Fibroblast of skin of scalp (primary cell): Measurements from ENCODE around the gene LBHD1.
A peak's percentile ranks its signal among the peaks of the same experiment; 100 is the strongest.
"Not testable (repeated sequence)": the region's sequence is repeated elsewhere in the genome, so short reads cannot be mapped to it uniquely, and the experiment has no call there.

Experiments used
- DNase-seq: peaks from one replicate; pipeline ENCODE4 v3.0.0-alpha.2; 2013

The LBHD1 gene

DNA sequence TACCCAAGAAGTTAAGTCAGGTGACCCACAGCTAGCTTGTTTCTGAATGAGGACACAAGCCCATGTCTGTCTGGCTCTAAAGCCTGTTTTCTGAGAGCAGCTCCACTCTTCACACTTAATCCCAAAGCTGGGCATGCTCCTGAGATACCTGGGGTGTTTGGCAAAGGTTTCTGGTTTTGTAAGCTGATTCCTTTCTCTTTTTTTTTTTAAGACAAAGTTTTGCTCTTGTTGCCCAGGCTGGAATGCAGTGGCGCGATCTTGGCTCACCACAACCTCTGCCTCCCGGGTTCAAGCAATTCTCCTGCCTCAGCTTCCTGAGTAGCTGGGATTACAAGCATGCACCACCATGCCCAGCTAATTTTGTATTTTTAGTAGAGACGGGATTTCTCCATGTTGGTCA lies 21.6 kb upstream of the LBHD1 start:
- not testable (repeated sequence) for DNase-seq

DNA sequence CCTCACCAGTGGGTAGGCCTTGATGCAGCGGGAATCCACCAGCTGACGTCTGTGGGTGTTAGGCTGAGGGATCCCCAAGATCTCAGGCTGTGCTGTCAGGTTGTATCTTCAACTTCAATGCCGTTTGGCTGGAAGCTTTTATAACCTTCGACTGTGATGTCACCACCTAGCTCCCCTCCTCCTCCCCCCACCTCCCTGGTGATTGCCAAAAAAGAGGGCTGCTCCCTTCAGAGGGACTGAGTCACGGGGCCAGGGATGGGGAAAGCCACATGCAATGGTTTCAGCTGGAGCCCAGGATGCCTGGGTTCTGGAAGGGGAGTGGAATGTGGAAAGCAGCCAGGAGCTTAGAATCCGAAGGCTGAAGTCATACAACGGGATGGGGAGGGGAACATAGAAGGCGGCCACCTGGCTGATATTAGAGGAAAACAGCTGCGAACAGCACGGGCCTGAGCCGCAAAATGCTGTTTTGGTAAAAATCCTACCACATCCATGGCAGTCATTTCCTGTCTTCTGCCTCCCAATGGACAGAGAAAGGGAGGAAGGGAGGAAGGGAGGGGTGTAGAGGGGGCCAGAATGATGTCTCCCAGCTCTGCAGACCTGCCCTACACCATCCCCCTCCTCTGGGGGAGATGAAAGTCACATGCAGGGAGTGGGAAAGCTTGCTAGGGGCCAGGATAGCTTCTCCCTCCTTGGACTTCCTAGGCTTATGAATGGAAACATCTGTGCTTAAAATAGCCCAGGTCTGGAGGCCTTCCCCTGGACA lies 17.5 kb upstream of the LBHD1 start, which contains the start of gene LRRN4CL:
Gene LRRN4CL, minus strand, starts transcription at position 110 of the 763 bp plus-strand sequence. CDS start 1,022 bp downstream, outside the sequence.
- DNase-seq, result peak; percentile 93

DNA sequence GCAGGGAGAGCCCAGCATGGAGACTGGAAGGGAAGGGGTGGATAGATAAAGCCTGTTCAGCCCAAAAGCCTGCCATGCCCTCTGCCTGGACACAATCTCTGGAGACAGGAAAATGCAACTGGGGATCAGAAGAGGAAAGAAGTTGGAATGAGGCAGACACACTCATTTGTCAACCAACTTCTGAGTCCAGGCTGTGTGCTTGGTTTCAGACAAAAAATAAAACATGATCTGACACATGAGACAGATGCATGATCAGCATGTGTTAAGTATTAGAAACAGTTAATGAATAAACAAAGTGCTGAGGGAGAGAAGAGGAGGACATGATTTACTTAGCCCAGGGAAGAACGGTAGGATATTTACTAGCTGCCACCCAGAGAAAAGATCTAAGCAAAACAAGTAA lies 16.4 kb upstream of the LBHD1 start:
- DNase-seq, result no peak

DNA sequence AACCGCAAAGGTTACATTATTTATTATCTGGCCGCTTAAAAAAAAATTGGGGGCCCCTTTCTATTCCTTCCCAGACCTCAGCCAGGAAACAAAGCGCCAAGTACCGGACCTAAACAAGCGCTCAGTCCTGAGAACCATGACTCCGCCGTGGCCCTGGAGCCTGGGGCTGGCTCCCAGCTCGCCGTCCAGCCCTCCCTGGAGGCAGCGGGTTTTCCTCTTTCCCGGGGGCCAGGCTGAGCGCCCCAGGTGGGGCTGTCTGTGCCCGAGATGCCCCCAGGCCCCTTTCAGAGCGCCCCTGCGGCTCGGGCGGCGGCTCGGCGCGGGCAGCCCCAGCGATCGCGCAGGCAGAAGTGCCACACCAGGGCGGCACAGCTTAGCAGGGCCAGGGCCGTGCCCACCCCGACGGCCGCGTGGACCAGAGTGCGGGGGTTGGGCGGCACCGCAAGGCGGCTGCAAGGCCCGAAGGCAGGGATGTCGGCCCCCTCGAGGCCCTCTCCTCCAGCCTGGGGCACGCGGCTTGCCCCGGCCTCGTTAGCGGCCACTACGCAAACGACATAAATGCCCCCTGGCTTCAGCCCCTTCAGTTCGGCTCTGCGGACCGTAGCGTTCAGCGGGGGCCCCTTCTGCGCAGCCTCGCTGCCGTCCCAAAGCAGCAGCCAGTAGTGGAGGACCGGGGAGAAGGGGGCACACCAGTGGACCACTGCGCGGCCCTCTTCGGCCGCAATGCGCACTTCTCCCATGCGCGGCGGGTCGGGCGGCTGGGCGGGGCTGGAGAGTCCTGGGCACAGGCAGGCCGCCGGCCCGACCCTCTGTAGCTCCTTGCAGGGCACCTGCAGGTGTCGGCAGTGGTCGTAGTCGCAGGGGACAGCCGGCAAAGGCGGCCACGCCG lies 15.7 kb upstream of the LBHD1 start:
- DNase-seq, result no peak

DNA sequence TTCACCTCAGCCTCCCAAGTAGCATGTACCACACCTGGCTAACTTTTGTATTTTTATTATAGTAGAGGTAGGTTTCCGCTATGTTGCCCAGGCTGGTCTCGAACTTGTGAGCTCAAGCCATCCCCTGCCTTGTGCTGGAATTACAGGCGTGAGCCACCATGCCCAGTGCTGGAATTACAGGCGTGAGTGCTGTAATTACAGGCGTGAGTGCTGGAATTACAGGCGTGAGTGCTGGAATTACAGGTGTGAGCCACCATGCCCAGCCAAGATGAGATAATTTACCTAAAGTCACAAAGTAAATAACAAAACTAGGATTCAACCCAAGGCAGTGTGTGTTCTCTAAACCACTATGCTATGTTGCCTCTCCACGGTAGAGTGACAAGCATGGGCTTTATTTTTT lies 10.5 kb upstream of the LBHD1 start:
- DNase-seq, result no peak

DNA sequence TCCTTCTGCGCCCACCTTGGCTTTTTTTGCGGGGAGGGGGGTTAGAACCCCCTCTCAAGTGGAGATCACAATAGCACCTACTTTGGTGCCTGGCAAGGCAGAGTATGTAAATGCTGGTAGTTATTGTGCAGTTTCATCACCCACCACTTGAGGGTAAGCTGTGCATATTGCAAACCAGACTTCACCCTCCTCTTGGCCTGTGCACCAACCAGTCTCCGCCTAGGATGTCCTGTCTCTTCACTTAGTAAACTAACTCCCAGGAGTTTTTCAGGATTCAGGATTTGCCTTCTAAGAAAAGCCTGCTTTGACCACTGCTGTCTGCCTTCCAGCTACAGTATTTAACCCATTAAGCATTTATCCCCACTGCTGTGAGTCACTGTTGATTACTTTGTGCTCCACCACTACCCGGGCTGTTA lies 8.8 kb upstream of the LBHD1 start:
- peak; percentile 81 for DNase-seq

DNA sequence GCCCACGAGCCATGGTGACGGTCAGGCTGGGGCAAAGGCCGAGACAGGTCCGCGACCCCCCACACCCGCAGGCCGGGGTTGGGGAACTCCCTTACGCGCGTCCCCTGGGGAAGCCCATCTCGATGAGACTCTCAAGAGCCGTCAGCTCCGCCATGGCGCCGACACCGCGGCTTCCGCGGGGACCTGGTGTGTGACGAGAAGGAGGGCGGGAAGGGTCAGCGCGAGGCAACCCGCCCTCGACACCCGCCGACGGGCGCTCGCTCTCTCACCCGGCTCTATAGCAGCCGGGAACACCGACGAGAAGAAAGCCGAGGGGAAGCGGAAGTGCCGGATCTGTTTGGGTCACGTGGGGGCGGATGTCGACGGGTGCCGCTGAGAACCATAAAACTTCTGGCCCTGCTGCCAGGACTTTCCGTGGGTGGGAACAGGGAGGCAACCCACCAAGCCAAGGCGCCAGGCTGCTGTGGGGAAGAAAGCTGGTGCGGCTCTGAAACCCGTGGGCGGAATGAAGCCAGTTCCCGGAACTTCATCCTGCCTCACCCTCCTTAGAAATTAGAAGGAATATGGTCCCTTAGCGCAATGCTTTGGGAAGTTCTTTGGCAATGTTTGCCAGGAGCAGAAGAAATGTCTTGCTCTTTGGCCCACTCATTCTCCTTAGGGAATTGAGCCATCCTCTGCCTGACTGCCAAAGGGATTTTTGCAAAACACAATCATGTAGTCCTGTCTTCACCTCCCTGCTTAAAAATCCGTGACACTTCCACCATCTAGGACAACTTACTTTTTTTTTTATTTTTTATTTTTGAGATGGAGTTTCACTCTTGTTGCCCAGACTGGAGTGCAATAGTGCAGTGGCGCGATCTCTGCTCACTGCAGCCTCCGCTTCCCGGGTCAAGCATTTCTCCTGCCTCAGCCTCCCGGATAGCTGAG lies 7.0 kb upstream of the LBHD1 start, which contains the start of gene UBXN1:
Gene UBXN1, minus strand, starts transcription at position 304 of the 927 bp plus-strand sequence. Its CDS starts 150 bp downstream, at position 154.
- DNase-seq, result peak; percentile 91

DNA sequence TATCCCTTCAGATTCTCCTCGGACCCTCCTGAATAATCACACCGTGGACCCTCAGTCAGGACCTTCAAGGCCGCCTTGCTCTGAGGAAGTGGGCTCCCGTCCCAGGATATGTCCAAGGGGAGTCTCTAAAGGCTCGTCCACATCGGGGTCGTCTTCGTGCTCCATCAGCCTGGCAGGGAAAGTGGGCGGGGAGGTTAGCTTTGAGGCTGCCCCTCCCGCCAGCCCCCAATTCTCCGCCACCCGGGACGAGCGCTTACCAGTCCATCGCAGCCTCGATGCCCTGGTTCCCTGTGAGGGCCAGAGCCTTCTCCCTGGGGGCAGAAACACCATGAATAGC lies 6.3 kb upstream of the LBHD1 start:
- DNase-seq, result no peak

DNA sequence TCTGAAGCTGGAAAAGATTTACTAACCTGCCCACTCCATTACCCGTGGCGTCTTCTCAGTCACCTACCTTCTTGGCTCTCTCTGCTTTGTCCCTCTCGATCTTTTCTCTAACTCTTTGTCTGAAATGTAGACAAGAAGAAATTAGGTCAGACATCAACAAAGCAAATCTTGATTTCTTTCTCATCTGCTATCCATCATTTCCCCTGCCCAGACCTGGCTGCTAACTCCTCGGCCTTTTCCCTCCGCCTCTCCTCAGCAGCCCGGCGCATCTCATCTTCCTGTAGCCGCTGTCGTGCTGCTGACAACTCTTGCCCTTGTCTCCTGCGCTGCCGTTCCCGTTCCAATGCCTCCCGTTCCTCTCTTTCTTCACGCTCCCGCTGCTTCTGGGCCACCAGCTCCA lies 5.6 kb upstream of the LBHD1 start:
- no peak for DNase-seq

DNA sequence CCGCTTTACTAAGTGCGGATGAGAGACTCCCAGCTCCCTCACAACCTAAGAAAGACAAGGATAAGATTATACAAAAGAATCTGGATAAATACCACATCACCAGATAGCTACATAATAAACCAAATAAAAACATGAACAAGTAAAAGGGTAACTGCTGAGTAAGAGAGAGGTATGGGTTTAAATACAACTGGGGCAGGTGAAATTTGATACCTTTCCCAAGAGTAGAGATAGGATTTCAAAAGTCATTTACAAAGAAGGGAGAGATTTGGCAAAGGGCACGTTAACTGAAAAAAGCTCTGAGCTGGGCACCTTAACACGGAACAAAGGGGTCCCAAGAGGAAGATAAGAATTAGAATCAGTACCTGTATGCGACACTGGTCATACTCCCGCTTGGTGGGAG lies 5.1 kb upstream of the LBHD1 start:
- no peak for DNase-seq

DNA sequence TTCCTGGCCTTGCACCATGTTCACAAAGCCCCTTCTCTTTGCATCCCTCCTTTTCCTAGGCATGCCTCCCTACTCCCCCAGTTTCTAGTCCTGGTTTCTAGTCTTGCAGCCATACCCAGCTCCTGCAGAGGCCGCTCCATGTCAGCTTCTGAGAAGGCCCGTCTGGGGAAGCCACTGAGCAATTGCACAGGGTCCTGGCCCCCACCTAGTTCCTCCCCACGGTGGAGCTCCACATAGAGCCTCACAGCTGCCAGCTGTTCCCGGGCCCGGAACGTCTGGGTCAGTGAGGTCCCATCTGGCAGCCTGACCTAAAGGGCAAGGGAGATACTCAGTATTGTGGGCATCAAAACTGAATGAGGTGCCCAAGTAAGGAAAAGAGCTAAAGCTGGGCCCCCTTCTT lies 4.6 kb upstream of the LBHD1 start:
- DNase-seq, result no peak

DNA sequence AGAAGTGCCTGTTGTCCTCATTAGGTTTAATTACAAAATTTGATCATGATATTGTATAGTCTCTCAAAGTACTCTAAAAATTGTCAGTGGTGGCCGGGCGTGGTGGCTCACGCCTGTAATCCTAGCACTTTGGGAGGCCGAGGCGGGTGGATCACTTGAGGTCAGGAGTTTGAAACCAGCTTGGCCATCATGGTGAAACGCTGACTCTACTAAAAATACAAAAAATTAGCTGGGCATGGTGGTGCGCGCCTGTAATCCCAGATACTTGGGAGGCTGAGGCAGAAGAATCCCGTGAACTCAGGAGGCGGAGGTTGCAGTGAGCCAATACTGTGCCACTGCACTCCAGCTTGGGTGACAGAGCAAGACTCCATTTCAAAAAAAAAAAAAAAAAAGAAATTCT lies 3.3 kb upstream of the LBHD1 start:
- not testable (repeated sequence) for DNase-seq

DNA sequence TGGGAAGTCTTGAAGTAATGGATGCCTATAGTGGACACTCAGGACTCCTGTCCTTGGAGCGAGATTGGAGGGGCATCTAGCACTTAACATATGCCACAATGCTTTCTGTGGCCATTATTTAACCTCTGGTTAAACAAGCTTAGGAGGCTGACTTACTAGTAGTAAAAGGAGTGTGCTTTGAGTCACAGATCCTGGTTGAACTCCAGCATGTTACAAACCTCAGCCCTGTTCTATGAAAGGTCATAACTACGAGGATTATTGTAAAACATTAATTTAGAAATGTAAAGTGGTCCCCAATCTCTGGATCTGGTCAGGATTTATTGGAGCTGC lies 1.1 kb upstream of the LBHD1 start:
- DNase-seq, result no peak

DNA sequence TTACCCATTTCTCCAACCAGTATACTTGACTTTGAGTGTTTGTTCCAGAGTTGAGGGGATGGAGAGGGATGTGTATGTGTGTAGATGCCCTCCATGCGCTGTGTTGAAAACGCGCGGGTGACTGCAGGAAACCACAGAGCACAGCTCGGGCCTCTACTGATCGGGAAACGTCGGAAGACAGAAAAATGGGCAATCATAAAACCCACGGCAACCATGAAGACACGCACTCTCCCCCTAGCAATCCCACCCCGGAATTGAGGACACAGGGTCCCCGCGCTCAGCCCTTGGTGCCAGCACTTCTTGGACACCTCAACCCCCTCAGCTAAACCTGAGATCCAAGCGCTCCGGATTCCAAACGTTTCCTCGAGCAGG lies 845 bp downstream of the LBHD1 start:
- no peak for DNase-seq

DNA sequence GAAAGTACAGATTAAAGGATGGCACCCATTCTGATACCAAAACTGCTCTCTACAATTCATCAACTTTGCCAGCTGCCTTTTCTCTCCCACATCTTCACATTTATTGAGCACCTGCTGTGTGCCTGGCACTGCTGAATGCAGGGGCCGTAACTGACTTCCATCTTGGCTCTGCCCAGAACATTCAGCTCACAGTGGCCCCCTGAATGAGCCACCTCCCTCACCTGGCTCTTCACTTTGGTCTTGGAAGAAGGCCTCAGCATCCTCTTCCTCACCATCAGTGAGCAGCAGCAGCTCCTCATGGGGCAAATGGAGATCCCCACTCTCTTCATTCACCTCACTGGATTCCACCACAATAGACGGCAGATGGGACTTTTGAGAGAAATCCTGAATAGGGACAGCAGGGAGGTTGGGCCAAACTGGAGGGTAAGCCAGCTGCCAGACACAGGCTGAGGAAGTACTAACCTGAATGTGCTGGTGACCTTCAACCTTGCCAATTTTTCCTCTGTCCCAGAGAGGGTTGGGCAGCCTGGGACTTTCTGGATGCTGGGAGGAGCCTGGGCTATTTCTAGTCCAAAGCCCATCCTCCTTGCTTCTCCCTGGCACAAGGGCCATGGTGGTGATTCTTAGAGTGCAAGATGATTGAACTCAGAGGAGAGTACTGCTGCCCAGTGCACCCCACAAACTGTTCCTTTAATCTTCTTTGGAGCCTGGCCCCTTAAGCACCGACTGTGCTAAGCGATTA lies 2.5 kb downstream of the LBHD1 start:
- DNase-seq, result no peak

DNA sequence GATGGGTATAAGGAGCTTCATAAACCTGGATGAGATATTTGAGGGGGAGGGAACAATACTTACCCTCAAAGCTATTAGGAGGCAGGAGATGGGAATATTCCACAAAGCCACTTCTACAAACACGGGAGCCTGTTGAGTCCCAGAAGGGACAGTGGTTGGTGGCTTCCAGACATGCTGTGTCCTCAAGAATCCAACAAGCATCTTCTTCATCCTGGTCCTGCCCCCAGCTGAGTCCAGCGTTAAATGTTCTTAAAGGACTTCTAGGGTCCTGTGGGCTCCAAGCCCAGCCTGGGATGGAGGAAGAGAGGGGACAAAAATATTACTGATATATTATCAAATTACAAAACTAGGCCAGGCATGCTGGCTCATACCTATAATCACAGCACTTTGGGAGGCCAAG lies 4.6 kb downstream of the LBHD1 start:
- DNase-seq, result no peak

DNA sequence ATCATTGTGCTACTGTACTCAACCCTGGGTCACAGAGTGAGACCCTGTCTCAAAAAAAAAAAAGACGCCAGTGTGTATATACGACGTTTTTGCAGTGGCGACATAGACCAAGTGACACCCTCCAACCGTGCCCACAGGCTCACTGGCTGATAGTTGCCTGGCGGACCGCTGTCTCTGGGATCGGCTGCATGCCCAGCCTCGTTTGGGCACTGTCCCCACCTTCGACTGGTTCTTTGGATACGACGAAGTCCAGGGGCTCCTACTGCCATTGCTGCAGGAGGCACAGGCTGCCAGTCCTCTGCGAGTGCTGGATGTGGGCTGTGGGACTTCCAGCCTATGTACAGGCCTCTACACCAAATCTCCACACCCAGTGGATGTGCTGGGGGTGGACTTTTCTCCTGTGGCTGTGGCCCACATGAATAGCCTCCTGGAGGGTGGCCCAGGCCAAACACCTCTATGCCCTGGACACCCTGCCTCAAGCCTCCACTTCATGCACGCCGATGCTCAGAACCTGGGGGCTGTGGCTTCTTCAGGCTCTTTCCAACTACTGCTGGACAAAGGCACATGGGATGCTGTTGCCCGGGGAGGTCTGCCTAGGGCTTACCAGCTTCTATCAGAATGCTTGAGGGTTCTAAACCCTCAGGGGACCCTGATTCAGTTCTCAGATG lies 5.7 kb downstream of the LBHD1 start:
- no peak for DNase-seq

DNA sequence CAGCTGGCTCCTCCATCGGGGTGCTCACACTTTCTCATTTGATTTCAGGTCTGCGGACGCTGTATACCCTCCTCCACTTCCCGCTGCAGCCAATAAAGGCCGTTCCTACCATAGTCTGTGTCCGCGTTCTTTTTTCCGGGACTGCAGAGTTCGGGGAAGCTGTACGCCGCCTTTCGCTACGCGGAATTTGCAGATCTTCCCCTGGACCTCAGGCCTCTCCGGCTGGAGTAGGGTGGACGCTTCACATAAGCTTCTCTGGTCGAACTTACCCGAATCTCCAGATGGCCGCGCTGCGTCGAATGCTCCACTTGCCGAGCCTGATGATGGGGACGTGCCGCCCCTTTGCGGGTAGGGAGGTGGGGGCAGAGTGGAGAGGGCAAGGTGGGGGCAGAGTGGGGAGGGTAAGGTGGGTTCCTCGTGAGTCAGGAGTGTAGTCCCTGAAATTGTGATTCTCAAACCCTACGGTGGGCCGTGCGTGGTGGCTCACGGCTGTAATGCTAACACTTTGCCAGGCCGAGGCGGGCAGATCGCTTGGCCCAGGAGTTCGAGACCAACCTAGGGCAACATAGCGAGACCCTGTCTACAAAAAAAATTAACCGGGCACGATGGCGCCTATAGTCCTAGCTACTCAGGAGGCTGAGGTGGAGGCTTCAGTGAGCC lies 6.3 kb downstream of the LBHD1 start:
- DNase-seq, result peak; percentile 39

DNA sequence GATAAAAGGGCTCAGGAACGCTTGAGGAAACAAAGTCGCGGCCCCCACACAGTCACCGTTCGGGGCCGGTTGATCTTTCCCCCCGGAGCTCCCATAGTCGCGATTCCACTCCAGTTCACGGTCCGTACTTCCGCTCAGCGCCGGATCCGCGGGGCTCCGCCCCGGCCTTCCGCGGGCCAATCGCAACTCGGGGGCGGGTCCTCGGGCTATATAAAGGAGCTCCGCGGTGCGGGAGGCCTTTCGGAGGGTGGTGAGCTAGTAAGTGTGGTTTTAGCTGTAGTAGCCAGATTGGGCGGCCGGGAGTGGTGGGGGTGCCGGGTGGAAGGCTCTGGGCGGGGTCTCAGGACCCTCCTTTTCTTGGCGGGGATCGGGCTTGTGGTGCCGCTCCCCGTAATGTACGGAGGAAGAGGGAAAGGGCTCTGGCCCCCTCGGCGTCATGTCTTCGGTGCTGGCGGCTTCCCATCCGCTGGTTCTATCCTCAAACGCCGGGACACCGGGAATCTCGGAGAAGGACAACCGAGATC lies 6.9 kb downstream of the LBHD1 start, which contains the start of the genes C11orf98 and CSKMT:
Gene C11orf98, minus strand, starts transcription at position 136 of the 524 bp plus-strand sequence. Its CDS starts 41 bp downstream, at position 95.
Gene CSKMT, plus strand, starts transcription at position 238 of the 524 bp plus-strand sequence. CDS start 568 bp downstream, outside the sequence.
- peak; percentile 95 for DNase-seq

DNA sequence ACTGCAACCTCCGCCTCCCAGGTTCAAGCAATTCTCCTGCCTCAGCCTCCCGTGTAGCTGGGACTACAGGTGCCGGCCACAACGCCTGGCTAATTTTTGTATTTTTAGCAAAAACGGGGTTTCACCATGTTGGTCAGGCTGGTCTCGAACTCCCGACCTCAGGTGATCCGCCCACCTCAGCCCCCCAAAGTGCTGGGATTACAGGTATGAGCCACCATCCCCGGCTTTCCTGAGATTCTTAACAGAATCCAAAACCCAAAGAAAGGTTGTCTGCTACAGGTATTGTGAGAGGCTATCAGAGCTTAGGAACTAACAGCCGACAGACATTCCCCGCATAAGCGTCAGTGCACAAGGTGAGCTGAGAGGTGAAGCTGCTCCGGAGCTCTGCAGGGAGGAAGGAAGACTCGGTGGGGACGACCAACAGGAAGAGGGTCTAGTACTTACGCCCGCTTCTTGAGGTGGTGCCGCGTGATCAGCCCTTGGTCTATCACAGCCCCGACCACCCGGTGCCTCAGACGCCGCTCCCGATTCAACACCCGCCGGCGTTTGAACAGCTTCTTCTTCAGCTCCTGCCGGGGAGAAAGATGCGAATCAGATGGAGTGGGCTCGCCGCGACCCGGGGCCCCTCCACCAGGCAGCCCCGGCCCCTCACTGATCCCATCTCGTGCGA lies 7.5 kb downstream of the LBHD1 start:
- DNase-seq, result no peak
